ENCODE measurements around the gene DAB1.

Gene DAB1

DNA sequence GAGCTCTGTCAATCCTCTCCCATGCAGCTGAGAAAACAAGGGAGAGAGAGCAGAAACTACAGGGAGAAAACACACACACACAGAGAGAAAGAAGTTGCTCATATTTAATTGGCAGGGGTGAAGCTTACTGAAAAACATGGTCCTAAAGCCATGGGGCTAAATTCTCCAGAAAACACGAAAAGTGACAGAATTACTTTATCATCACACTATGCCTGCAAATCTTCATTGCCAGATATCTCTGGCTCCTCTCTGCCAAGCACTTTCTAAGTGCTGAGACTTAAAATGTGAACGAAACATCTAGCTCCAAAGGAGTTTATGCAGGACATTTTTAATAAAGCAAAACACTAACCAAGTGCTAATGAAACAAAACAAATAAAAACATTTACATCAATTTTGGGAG, 134.1 kb downstream of the DAB1 start:
- Histone ChIP-seq H3K9me3 (ENCODE audit: severe bottlenecking) (no peaks in the 10 kb centered on the region), H3K27ac (ENCODE audit: poor library complexity, severe bottlenecking) (no peak overlapping the region), H3K4me3 (ENCODE audit: severe bottlenecking) (no peak overlapping the region), H3K36me3 (ENCODE audit: low read depth) (no peaks in the 10 kb centered on the region), H3K4me1 (ENCODE audit: insufficient read depth, poor library complexity, severe bottlenecking) (no peaks in the 10 kb centered on the region), H3K27me3 (ENCODE audit: insufficient read depth, poor library complexity, severe bottlenecking) (no peaks in the 10 kb centered on the region)
- no peak for ATAC-seq (ENCODE audit: low read depth)
- no peak for DNase-seq (ENCODE audit: low spot score)
- TF ChIP-seq, protein P1, sequence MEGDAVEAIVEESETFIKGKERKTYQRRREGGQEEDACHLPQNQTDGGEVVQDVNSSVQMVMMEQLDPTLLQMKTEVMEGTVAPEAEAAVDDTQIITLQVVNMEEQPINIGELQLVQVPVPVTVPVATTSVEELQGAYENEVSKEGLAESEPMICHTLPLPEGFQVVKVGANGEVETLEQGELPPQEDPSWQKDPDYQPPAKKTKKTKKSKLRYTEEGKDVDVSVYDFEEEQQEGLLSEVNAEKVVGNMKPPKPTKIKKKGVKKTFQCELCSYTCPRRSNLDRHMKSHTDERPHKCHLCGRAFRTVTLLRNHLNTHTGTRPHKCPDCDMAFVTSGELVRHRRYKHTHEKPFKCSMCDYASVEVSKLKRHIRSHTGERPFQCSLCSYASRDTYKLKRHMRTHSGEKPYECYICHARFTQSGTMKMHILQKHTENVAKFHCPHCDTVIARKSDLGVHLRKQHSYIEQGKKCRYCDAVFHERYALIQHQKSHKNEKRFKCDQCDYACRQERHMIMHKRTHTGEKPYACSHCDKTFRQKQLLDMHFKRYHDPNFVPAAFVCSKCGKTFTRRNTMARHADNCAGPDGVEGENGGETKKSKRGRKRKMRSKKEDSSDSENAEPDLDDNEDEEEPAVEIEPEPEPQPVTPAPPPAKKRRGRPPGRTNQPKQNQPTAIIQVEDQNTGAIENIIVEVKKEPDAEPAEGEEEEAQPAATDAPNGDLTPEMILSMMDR (IDR thresholded peaks at IDR 0.05; ENCODE audit: poor library complexity, severe bottlenecking): no peak

DNA sequence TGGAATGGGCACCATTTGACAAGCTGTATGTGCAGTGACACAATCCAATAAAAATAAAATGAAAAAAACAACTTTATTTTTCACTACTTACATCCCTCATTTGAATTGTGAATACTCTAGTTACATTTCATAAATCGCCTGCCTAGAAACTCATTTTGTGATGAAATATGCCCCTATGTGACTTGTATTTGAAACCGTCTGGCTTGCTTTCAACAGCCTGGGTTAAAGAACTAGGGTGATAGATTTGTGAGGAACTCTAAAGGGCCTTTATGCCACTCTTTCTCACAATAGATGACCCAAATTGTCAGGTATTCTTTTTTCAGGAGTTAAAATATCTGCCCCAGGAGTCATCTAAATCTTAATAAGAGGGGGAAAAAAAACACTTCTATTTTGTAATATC, 137.9 kb downstream of the DAB1 start:
- H3K4me1 ChIP-seq (ENCODE audit: insufficient read depth, poor library complexity, severe bottlenecking): peaks cover 2% of the 10 kb centered on the region
- TF ChIP-seq, protein P1 (IDR thresholded peaks at IDR 0.05; ENCODE audit: poor library complexity, severe bottlenecking): no peak
- H3K9me3 ChIP-seq (ENCODE audit: severe bottlenecking): no peaks in the 10 kb centered on the region
- H3K27ac ChIP-seq (ENCODE audit: poor library complexity, severe bottlenecking): no peak overlapping the region
- DNase-seq (ENCODE audit: low spot score): no peak
- no peaks in the 10 kb centered on the region for H3K36me3 ChIP-seq (ENCODE audit: low read depth)
- H3K27me3 ChIP-seq (ENCODE audit: insufficient read depth, poor library complexity, severe bottlenecking): no peaks in the 10 kb centered on the region
- no peak for ATAC-seq (ENCODE audit: low read depth)
- H3K4me3 ChIP-seq (ENCODE audit: severe bottlenecking): no peak overlapping the region

DNA sequence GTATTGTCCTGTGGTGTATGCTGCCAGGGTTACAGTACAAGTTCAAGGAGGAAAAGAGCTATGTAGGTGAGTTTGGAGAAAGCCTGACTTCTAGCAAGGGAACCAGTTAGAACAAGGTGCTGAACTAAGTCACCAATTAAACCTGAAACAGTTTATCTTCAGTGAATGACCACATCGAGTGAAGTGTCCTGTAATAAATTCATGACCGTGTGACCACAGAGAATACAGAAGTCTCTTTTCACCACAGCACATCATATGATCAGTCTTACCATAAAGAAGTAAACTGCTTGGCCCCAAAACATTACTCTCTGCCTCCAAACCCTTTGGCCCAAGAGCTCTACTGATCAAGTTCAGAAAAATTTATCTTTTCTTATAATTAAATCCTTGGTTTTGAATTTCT, 141.4 kb downstream of the DAB1 start:
- Histone ChIP-seq H3K27me3 (ENCODE audit: insufficient read depth, poor library complexity, severe bottlenecking) (no peaks in the 10 kb centered on the region), H3K4me3 (ENCODE audit: severe bottlenecking) (no peak overlapping the region), H3K36me3 (ENCODE audit: low read depth) (no peaks in the 10 kb centered on the region), H3K9me3 (ENCODE audit: severe bottlenecking) (no peaks in the 10 kb centered on the region), H3K27ac (ENCODE audit: poor library complexity, severe bottlenecking) (no peak overlapping the region), H3K4me1 (ENCODE audit: insufficient read depth, poor library complexity, severe bottlenecking) (peaks cover 15% of the 10 kb centered on the region)
- DNase-seq (ENCODE audit: low spot score) (no peak), ATAC-seq (ENCODE audit: low read depth) (no peak)
- TF ChIP-seq, protein P1 (IDR thresholded peaks at IDR 0.05; ENCODE audit: poor library complexity, severe bottlenecking): no peak

DNA sequence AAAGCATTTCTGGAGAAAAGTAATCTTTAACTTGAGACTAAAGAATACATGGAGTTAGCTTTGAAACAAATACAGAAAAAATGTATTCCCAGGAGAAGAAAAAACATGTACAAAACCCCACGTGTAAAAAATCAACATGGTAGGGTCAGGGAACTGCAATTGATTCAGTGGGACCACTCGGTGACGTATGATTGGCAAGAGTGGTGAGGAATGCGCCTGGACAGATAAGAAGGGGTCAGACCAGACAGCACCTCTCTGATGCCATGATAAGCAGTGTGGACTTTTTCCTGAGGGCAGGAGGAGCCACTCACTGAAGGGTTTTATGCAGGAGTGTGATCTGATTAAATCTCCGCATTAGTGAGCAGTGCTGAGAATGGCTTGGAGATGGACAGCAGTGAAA, 142.5 kb downstream of the DAB1 start:
- no peak for DNase-seq (ENCODE audit: low spot score)
- peaks cover 15% of the 10 kb centered on the region for H3K4me1 ChIP-seq (ENCODE audit: insufficient read depth, poor library complexity, severe bottlenecking)

More for the DNA sequence above, 142.5 kb downstream of the DAB1 start:
- Histone ChIP-seq H3K9me3 (ENCODE audit: severe bottlenecking) (no peaks in the 10 kb centered on the region), H3K36me3 (ENCODE audit: low read depth) (no peaks in the 10 kb centered on the region), H3K27me3 (ENCODE audit: insufficient read depth, poor library complexity, severe bottlenecking) (no peaks in the 10 kb centered on the region), H3K4me3 (ENCODE audit: severe bottlenecking) (no peak overlapping the region), H3K27ac (ENCODE audit: poor library complexity, severe bottlenecking) (peak overlapping the region; percentile 90)
- TF ChIP-seq, protein P1 (IDR thresholded peaks at IDR 0.05; ENCODE audit: poor library complexity, severe bottlenecking): no peak
- ATAC-seq (ENCODE audit: low read depth): no peak
